PC-3 (cell line): ENCODE measurements around the gene RMDN3. TPM values are rescaled to one million over a fixed set of nuclear protein-coding genes. Genes with fewer than 3 reads are reported as not detected.

Experiments used
- ATAC-seq: fragments of 200-7000 bp; cut with Tn5 transposase; 2 replicates; pipeline ENCODE4 v1.9.1; 2020; ENCODE audit warnings: mild to moderate bottlenecking, moderate library complexity
- BruUV-seq: library from RNA; stranded (reverse); fragments of 400-500 nt; replicated peaks from 2 replicates; lab custom pipeline; 2021; lab: Mats Ljungman, UMichigan
- CTCF ChIA-PET: fragments of 300-600 bp; sonication (Branson Sonifier 250); formaldehyde crosslinking; loops from one replicate; lab custom pipeline; 2022; ENCODE audit warnings: antibody characterized with exemption; lab: Charles Lee
- POLR2A ChIA-PET: fragments of 300-600 bp; sonication (Branson Sonifier 250); formaldehyde crosslinking; loops from one replicate; lab custom pipeline; 2022; ENCODE audit warnings: antibody characterized with exemption; ENCODE audit not compliant: unreplicated experiment; lab: Charles Lee
- DNase-seq: peaks from one replicate; pipeline ENCODE4 v3.0.0-alpha.2; 2015
- H2AFZ ChIP-seq: fragments of 300-600 bp; sonication (generic); 2 replicates; pipeline ENCODE4 v1.6.0; 2016; ENCODE audit warnings: antibody characterized with exemption, low read length
- H3F3A ChIP-seq: fragments of 300-600 bp; sonication (generic); one replicate; pipeline ENCODE4 v1.6.0; 2017; ENCODE audit warnings: antibody characterized with exemption, low read length, control low read depth, mild to moderate bottlenecking; ENCODE audit not compliant: unreplicated experiment
- H3K27ac ChIP-seq: fragments of 300-600 bp; sonication (generic); 2 replicates; pipeline ENCODE4 v1.5.1; 2016; ENCODE audit warnings: mild to moderate bottlenecking, low read length
- H3K27me3 ChIP-seq: fragments of 300-600 bp; sonication (generic); 2 replicates; pipeline ENCODE4 v1.6.1; 2016; ENCODE audit warnings: low read length, mixed read lengths
- H3K36me3 ChIP-seq: fragments of 300-600 bp; sonication (generic); 2 replicates; pipeline ENCODE4 v1.6.1; 2016; ENCODE audit warnings: low read depth, mixed run types, low read length, mixed read lengths
- H3K4me1 ChIP-seq: fragments of 300-600 bp; sonication (generic); 2 replicates; pipeline ENCODE4 v1.5.1; 2016; ENCODE audit warnings: low read length; ENCODE audit not compliant: insufficient read depth
- H3K4me2 ChIP-seq: fragments of 300-600 bp; sonication (generic); 2 replicates; pipeline ENCODE4 v1.6.0; 2016; ENCODE audit warnings: low read length
- H3K4me3 ChIP-seq: fragments of 300-600 bp; sonication (generic); 2 replicates; pipeline ENCODE4 v1.5.1; 2016; ENCODE audit warnings: mild to moderate bottlenecking, low read length, mixed read lengths
- H3K79me2 ChIP-seq: fragments of 300-600 bp; sonication (generic); 2 replicates; pipeline ENCODE4 v1.6.1; 2017; ENCODE audit warnings: low read length, mixed read lengths
- H3K9ac ChIP-seq: fragments of 300-600 bp; sonication (generic); 2 replicates; pipeline ENCODE4 v1.6.0; 2016; ENCODE audit warnings: mild to moderate bottlenecking, low read length
- H3K9me2 ChIP-seq: fragments of 300-600 bp; sonication (generic); replicated peaks from 2 replicates; pipeline ENCODE4 v1.6.1; 2016; ENCODE audit warnings: mixed run types, low read length, mixed read lengths
- H3K9me3 ChIP-seq: fragments of 300-600 bp; sonication (generic); 2 replicates; pipeline ENCODE4 v1.6.1; 2016; ENCODE audit warnings: low read length, mixed read lengths
- H4K20me1 ChIP-seq: fragments of 300-600 bp; sonication (generic); 2 replicates; pipeline ENCODE4 v1.6.1; 2016; ENCODE audit warnings: low read length, mixed read lengths
- CTCF ChIP-seq: fragments of 300-600 bp; sonication (generic); conservative IDR thresholded peaks from 2 replicates; pipeline ENCODE4 v1.5.1; 2017; ENCODE audit warnings: antibody characterized with exemption, low read depth, mild to moderate bottlenecking, low read length
- EZH2 ChIP-seq: fragments of 300-600 bp; sonication (generic); IDR thresholded peaks from one replicate; pipeline ENCODE4 v1.6.1; 2017; ENCODE audit warnings: antibody characterized with exemption, mild to moderate bottlenecking, low read length; ENCODE audit not compliant: unreplicated experiment
- EZH2phosphoT487 ChIP-seq: fragments of 300-600 bp; sonication (generic); IDR thresholded peaks from 2 replicates; pipeline ENCODE4 v1.6.1; 2018; ENCODE audit warnings: mild to moderate bottlenecking, antibody characterized with exemption, low read length, borderline replicate concordance
- intact Hi-C: fragments of 100-400 bp; cut with micrococcal nuclease; formaldehyde crosslinking; loops from 2 replicates; pipeline ENCODE4 v1.9.0; 2023
- total RNA-seq: library from RNA; depleted of rRNA; stranded (reverse); fragments of >200 nt; gene quantifications from 2 replicates; pipeline ENCODE4 v1.2.3, GENCODE V29; 2014

The RMDN3 gene
- total RNA-seq, 1 experiment from 2014 or later: 21.4 TPM

- H3K36me3 ChIP-seq: no peaks in the 10 kb centered on the region
- peaks cover 33% of the 10 kb centered on the region for H3K4me1 ChIP-seq
- no peaks in the 10 kb centered on the region for H3F3A ChIP-seq
- intact Hi-C loops: no loop called here
- peak overlapping the region; percentile 48 for H3K9ac ChIP-seq
- H3K27me3 ChIP-seq: no peaks in the 10 kb centered on the region
- H3K27ac ChIP-seq: peak overlapping the region; percentile 26
- H3K4me2 ChIP-seq: peak overlapping the region; percentile 88
- TF ChIP-seq EZH2phosphoT487 (no peak), EZH2 (no peak), CTCF (no peak)
- H2AFZ ChIP-seq: peak overlapping the region; percentile 91
- no peaks in the 10 kb centered on the region for H3K9me2 ChIP-seq
- POLR2A ChIA-PET: no interaction called here
- no peaks in the 10 kb centered on the region for H3K79me2 ChIP-seq
- CTCF ChIA-PET: interaction anchor here (0.6 to 1.9 kb wide), 5 partner anchors 14 to 1542 kb away, joined by 4 to 11 read pairs (median 5); no protein-coding TSS in a partner anchor
- H3K4me3 ChIP-seq: peak overlapping the region; percentile 63
- H3K9me3 ChIP-seq: no peaks in the 10 kb centered on the region
- H4K20me1 ChIP-seq: no peaks in the 10 kb centered on the region
- TSS peak; percentile 16 for BruUV-seq
- DNase-seq: peak; percentile 75
- peak; percentile 7 for ATAC-seq
Measured at GRCh38 chr15:40762919-40763800, 8.1 kb upstream of the RMDN3 start.

DNA sequence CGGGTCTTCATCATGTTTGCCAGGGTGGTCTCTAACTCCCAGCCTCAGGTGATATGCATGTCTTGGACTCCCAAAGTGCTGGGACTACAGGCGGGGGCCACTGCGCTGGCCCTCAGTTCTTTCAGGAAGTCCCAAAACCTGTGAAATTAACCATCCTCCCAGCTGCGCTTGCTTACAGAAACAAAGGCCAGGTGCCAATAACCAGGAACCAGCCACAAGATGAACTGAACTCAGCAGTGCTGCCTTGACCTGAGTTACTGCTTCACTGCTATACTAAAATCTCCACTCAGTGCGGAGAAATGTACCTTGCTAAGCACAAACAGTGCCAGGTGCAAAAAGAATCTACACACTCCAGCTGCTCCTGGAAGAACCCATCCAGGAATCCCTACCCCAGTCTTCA is 4.9 kb upstream of the RMDN3 start:
- no peak overlapping the region for H3K4me2 ChIP-seq
- H3F3A ChIP-seq: no peaks in the 10 kb centered on the region
- H3K4me3 ChIP-seq: no peak overlapping the region
- H3K9me2 ChIP-seq: no peaks in the 10 kb centered on the region
- no peak overlapping the region for H2AFZ ChIP-seq
- POLR2A ChIA-PET: interaction anchor here (0.5 kb wide), 1 partner anchor 170 kb away, joined by 5 read pairs; no protein-coding TSS in a partner anchor
- no peak overlapping the region for H3K27ac ChIP-seq
- H3K79me2 ChIP-seq: peaks cover under 1% of the 10 kb centered on the region
- DNase-seq (no peak), ATAC-seq (no peak)
- peaks cover 21% of the 10 kb centered on the region for H3K4me1 ChIP-seq
- BruUV-seq: no TSS peak
- no peaks in the 10 kb centered on the region for H3K36me3 ChIP-seq
- TF ChIP-seq EZH2: no peak
- TF ChIP-seq EZH2phosphoT487: no peak
- TF ChIP-seq CTCF: no peak
- no peak overlapping the region for H3K9ac ChIP-seq
- no peaks in the 10 kb centered on the region for H3K9me3 ChIP-seq
- no peaks in the 10 kb centered on the region for H3K27me3 ChIP-seq
- CTCF ChIA-PET: no interaction called here
- intact Hi-C loops: no loop called here
- H4K20me1 ChIP-seq: no peaks in the 10 kb centered on the region

DNA sequence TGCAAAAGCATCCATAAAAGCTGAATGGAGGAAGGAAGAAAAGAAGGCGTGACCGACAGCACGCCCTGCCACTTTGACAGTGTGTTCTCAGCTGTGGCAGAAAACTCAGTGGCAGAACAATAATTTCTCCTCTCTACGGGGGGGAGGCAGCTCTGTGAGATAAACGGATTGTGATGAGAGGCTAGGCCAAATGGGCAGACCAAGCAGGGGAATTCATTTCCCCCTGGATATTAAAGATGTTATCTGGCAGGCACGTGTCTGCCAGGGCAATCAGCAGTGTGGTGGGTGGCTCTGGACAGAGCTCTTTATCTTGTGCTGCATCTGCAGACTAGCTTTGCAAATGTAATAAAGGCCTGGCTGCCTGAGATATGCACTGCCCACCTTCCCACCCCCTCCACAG is 1.9 kb upstream of the RMDN3 start:
- DNase-seq: no peak
- BruUV-seq: no TSS peak
- H2AFZ ChIP-seq: no peak overlapping the region

More for the DNA sequence above, 1.9 kb upstream of the RMDN3 start:
- peaks cover 12% of the 10 kb centered on the region for H3K4me1 ChIP-seq
- no peak overlapping the region for H3K4me3 ChIP-seq
- H3K9me3 ChIP-seq: no peaks in the 10 kb centered on the region
- no peak overlapping the region for H3K4me2 ChIP-seq
- no peaks in the 10 kb centered on the region for H3K27me3 ChIP-seq
- no peaks in the 10 kb centered on the region for H3F3A ChIP-seq
- no peak overlapping the region for H3K27ac ChIP-seq
- no peak overlapping the region for H3K9ac ChIP-seq
- H3K36me3 ChIP-seq: no peaks in the 10 kb centered on the region; the same call in 1 of the 2 replicates
- intact Hi-C loops: no loop called here
- CTCF ChIA-PET: no interaction called here
- H4K20me1 ChIP-seq: no peaks in the 10 kb centered on the region
- no peak for ATAC-seq
- TF ChIP-seq EZH2 (no peak), CTCF (no peak), EZH2phosphoT487 (no peak)
- POLR2A ChIA-PET: no interaction called here
- H3K79me2 ChIP-seq: peaks cover 30% of the 10 kb centered on the region
- no peaks in the 10 kb centered on the region for H3K9me2 ChIP-seq
